Measurements from ENCODE around the gene TOB1. TPM values are rescaled to one million over a fixed set of nuclear protein-coding genes. Genes with fewer than 3 reads are reported as not detected.

The TOB1 gene
- total RNA-seq, 1 donor from 2014 or later = 43.9 TPM

- no peak for DNase-seq (ENCODE audit: low spot score, unreplicated experiment)
- Mint-ChIP-seq H3K27ac (peak overlapping the region; percentile 79), H3K9me3 (ENCODE audit: low read depth) (no peaks in the 10 kb centered on the region), H3K36me3 (ENCODE audit: insufficient read depth) (no peaks in the 10 kb centered on the region), H3K4me1 (ENCODE audit: low read depth) (peaks cover 4% of the 10 kb centered on the region), H3K27me3 (peaks cover 14% of the 10 kb centered on the region), H3K4me3 (ENCODE audit: low read depth) (no peak overlapping the region)
- no peak for TF ChIP-seq CTCF (IDR thresholded peaks at IDR 0.05; ENCODE audit: unreplicated experiment)
These were observed 47.1 kb downstream of the TOB1 start for GRCh38 chr17:50818921-50819657.

DNA sequence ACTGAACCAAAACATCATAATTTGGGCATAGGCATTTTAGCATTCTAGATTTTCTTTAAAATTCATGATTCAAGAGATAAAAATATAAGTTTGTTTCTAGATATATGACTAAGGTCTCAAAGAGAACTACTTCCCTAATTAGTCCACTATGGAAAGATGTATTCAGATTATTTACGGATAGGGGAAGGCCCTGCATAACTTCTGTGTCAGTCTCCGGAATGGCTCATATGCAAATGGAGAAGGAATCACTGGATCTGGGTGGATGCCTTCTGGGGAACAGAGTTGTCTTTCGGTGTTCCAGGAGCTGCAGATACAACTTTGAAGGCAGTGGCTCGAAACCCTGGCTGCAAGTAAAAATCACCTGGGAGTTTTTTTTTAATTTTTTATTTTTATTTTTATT, 47.9 kb downstream of the TOB1 start:
- TF ChIP-seq CTCF (IDR thresholded peaks at IDR 0.05; ENCODE audit: unreplicated experiment) = no peak
- no peak overlapping the region for H3K27ac Mint-ChIP-seq
- no peak for DNase-seq (ENCODE audit: low spot score, unreplicated experiment)
- no peak overlapping the region for H3K4me3 Mint-ChIP-seq (ENCODE audit: low read depth)
- no peaks in the 10 kb centered on the region for H3K9me3 Mint-ChIP-seq (ENCODE audit: low read depth)
- H3K36me3 Mint-ChIP-seq (ENCODE audit: insufficient read depth) = no peaks in the 10 kb centered on the region
- H3K27me3 Mint-ChIP-seq = peaks cover 14% of the 10 kb centered on the region
- peaks cover 4% of the 10 kb centered on the region for H3K4me1 Mint-ChIP-seq (ENCODE audit: low read depth)

GRCh38 chr17:50817838-50818237, 48.3 kb downstream of the TOB1 start:
- H3K36me3 Mint-ChIP-seq (ENCODE audit: insufficient read depth) = no peaks in the 10 kb centered on the region

GRCh38 chr17:50816771-50817751, 49.1 kb downstream of the TOB1 start:
- peaks cover 14% of the 10 kb centered on the region for H3K27me3 Mint-ChIP-seq
- H3K36me3 Mint-ChIP-seq (ENCODE audit: insufficient read depth) = no peaks in the 10 kb centered on the region
- DNase-seq (ENCODE audit: low spot score, unreplicated experiment) = peak; percentile 47
- H3K27ac Mint-ChIP-seq = no peak overlapping the region
- H3K4me1 Mint-ChIP-seq (ENCODE audit: low read depth) = peaks cover 4% of the 10 kb centered on the region
- no peaks in the 10 kb centered on the region for H3K9me3 Mint-ChIP-seq (ENCODE audit: low read depth)
- no peak overlapping the region for H3K4me3 Mint-ChIP-seq (ENCODE audit: low read depth)
- TF ChIP-seq CTCF (IDR thresholded peaks at IDR 0.05; ENCODE audit: unreplicated experiment) = peak; percentile 78

More at GRCh38 chr17:50817838-50818237, 48.3 kb downstream of the TOB1 start:
- TF ChIP-seq CTCF (IDR thresholded peaks at IDR 0.05; ENCODE audit: unreplicated experiment) = no peak
- H3K4me3 Mint-ChIP-seq (ENCODE audit: low read depth) = no peak overlapping the region
- DNase-seq (ENCODE audit: low spot score, unreplicated experiment) = no peak
- H3K27me3 Mint-ChIP-seq = peaks cover 14% of the 10 kb centered on the region
- peak overlapping the region; percentile 32 for H3K27ac Mint-ChIP-seq
- no peaks in the 10 kb centered on the region for H3K9me3 Mint-ChIP-seq (ENCODE audit: low read depth)
- H3K4me1 Mint-ChIP-seq (ENCODE audit: low read depth) = peaks cover 4% of the 10 kb centered on the region

- TF ChIP-seq CTCF (IDR thresholded peaks at IDR 0.05; ENCODE audit: unreplicated experiment) = no peak
- Mint-ChIP-seq H3K27me3 (peaks cover 14% of the 10 kb centered on the region), H3K9me3 (ENCODE audit: low read depth) (no peaks in the 10 kb centered on the region), H3K4me3 (ENCODE audit: low read depth) (no peak overlapping the region), H3K36me3 (ENCODE audit: insufficient read depth) (no peaks in the 10 kb centered on the region), H3K27ac (no peak overlapping the region), H3K4me1 (ENCODE audit: low read depth) (peaks cover 4% of the 10 kb centered on the region)
- DNase-seq (ENCODE audit: low spot score, unreplicated experiment) = no peak
These were observed 49.9 kb downstream of the TOB1 start for GRCh38 chr17:50816271-50816670.

Data from progenitor cell of endocrine pancreas (in vitro differentiated cells).